AG04450 (cell line): ENCODE measurements around the gene CACNA1D. TPM values are rescaled to one million over a fixed set of nuclear protein-coding genes. Genes with fewer than 3 reads are reported as not detected.
A peak's percentile ranks its signal among the peaks of the same experiment; 100 is the strongest.

Source experiments
- CTCF ChIA-PET: fragments of 300-600, 350-600 bp; formaldehyde crosslinking; extraction: SDS; loops from one replicate; lab custom pipeline; 2022; ENCODE audit warnings: antibody characterized with exemption, inconsistent platforms; lab: Charles Lee
- POLR2A ChIA-PET: fragments of 350-600 bp; formaldehyde crosslinking; extraction: SDS; loops from one replicate; lab custom pipeline; 2021; ENCODE audit warnings: antibody characterized with exemption, inconsistent platforms; lab: Yijun Ruan, JAX
- DNase-seq: peaks from one replicate; pipeline ENCODE4 v3.0.0-alpha.2; 2011; ENCODE audit warnings: low read depth, low spot score
- H3K27ac ChIP-seq: one replicate; pipeline ENCODE4 v1.5.1; 2012; ENCODE audit warnings: low read depth, low read length, control low read depth
- H3K27me3 ChIP-seq: one replicate; pipeline ENCODE4 v1.6.0; 2012; ENCODE audit warnings: low read length; ENCODE audit not compliant: control insufficient read depth, insufficient read depth
- H3K4me3 ChIP-seq: 2 replicates; pipeline ENCODE4 v1.5.1; 2011; ENCODE audit warnings: mild to moderate bottlenecking, low read depth, low read length, control low read depth
- H3K9me3 ChIP-seq: 2 replicates; pipeline ENCODE4 v1.5.1; 2012; ENCODE audit warnings: low read length; ENCODE audit not compliant: control insufficient read depth, insufficient read depth
- polyA plus RNA-seq: library from polyadenylated mRNA; depleted of rRNA; stranded (reverse); fragments of >200 nt; gene quantifications from 2 replicates; pipeline ENCODE4 v1.2.3, GENCODE V29; 2011
- TF ChIP-seq, protein P1 (sequence below): IDR thresholded peaks from 2 replicates; pipeline ENCODE4 v1.5.1; 2011; ENCODE audit warnings: low read depth, low read length, control low read depth, inconsistent platforms

CACNA1D gene
- polyA plus RNA-seq, 1 experiment: 0.07 TPM

- DNase-seq: no peak
- Histone ChIP-seq H3K9me3 (no peaks in the 10 kb centered on the region), H3K27me3 (peaks cover 15% of the 10 kb centered on the region), H3K4me3 (no peak overlapping the region), H3K27ac (no peak overlapping the region)
- ChIA-PET CTCF (no interaction called here), POLR2A (no interaction called here)
- TF ChIP-seq, protein P1, sequence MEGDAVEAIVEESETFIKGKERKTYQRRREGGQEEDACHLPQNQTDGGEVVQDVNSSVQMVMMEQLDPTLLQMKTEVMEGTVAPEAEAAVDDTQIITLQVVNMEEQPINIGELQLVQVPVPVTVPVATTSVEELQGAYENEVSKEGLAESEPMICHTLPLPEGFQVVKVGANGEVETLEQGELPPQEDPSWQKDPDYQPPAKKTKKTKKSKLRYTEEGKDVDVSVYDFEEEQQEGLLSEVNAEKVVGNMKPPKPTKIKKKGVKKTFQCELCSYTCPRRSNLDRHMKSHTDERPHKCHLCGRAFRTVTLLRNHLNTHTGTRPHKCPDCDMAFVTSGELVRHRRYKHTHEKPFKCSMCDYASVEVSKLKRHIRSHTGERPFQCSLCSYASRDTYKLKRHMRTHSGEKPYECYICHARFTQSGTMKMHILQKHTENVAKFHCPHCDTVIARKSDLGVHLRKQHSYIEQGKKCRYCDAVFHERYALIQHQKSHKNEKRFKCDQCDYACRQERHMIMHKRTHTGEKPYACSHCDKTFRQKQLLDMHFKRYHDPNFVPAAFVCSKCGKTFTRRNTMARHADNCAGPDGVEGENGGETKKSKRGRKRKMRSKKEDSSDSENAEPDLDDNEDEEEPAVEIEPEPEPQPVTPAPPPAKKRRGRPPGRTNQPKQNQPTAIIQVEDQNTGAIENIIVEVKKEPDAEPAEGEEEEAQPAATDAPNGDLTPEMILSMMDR: no peak
Measured at GRCh38 chr3:53764026-53764775, 269.8 kb downstream of the CACNA1D start.

DNA sequence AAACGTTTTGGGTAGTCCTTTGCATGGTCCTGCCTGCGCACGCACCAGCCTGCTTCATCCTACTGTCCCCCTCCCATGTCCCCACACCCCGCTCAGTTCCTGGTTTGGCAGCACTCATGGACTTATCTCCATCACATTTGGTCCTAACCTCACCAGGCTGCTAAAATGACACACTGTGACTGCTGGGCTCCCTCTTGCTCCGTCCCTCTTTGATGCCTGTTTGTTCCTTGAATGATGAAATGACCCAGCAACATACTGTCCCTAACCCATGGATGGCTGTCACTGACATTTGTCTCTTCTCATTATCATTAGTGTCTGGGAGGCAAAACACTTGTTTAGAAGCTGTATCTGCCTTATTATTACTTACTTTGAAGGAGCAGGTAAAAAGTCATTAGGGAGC, 271.3 kb downstream of the CACNA1D start:
- CTCF ChIA-PET: interaction anchor here (0.9 kb wide), 1 partner anchor 173 kb away, joined by 3 read pairs; no protein-coding TSS in a partner anchor
- TF ChIP-seq, protein P1: no peak
- POLR2A ChIA-PET: no interaction called here
- Histone ChIP-seq H3K9me3 (no peaks in the 10 kb centered on the region), H3K27me3 (peaks cover 23% of the 10 kb centered on the region), H3K4me3 (no peak overlapping the region), H3K27ac (no peak overlapping the region)
- DNase-seq: no peak

GRCh38 chr3:53766706-53767105, 272.3 kb downstream of the CACNA1D start:
- Histone ChIP-seq H3K9me3 (no peaks in the 10 kb centered on the region), H3K27me3 (peaks cover 24% of the 10 kb centered on the region), H3K4me3 (no peak overlapping the region), H3K27ac (no peak overlapping the region)
- ChIA-PET CTCF (interaction anchor here (0.9 kb wide), 1 partner anchor 172 kb away, joined by 3 read pairs; no protein-coding TSS in a partner anchor), POLR2A (no interaction called here)
- DNase-seq: no peak
- TF ChIP-seq, protein P1: 0 out of 2 replicates have a peak, but pooled peaks have one; percentile 4

GRCh38 chr3:53768478-53769459, 274.4 kb downstream of the CACNA1D start:
- no peak for DNase-seq

More at GRCh38 chr3:53768478-53769459, 274.4 kb downstream of the CACNA1D start:
- no peaks in the 10 kb centered on the region for H3K9me3 ChIP-seq
- TF ChIP-seq, protein P1: no peak
- no peak overlapping the region for H3K27ac ChIP-seq
- H3K4me3 ChIP-seq: no peak overlapping the region
- peaks cover 21% of the 10 kb centered on the region for H3K27me3 ChIP-seq
- ChIA-PET CTCF (no interaction called here), POLR2A (no interaction called here)
